HG03135 (cell line): ENCODE measurements around the gene STK16.

ENCODE experiments used
- ATAC-seq: cut with Tn5 transposase; IDR thresholded peaks from one replicate; pipeline ENCODE4 v1.9.1; 2021; ENCODE audit warnings: mild to moderate bottlenecking, moderate library complexity; ENCODE audit not compliant: unreplicated experiment

STK16 gene

DNA sequence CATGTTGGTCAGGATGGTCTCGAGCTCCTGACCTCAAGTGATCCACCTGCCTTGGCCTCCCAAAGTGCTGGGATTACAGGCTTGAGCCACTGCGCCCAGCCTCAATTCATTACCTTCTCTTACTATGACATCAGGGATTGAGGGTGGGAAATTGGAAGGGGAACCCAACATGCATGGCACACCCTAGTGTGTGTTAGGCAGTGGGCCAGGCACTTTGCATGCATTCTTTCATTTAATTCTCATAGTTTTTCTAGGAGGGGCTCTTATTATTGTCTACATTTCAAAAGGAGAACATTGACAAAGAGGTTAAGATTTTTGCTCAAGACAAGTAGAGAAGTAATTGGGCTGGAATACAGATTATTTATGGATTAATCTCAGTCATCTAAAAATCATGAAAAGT lies 23.0 kb downstream of the STK16 start:
- no peak for ATAC-seq

DNA sequence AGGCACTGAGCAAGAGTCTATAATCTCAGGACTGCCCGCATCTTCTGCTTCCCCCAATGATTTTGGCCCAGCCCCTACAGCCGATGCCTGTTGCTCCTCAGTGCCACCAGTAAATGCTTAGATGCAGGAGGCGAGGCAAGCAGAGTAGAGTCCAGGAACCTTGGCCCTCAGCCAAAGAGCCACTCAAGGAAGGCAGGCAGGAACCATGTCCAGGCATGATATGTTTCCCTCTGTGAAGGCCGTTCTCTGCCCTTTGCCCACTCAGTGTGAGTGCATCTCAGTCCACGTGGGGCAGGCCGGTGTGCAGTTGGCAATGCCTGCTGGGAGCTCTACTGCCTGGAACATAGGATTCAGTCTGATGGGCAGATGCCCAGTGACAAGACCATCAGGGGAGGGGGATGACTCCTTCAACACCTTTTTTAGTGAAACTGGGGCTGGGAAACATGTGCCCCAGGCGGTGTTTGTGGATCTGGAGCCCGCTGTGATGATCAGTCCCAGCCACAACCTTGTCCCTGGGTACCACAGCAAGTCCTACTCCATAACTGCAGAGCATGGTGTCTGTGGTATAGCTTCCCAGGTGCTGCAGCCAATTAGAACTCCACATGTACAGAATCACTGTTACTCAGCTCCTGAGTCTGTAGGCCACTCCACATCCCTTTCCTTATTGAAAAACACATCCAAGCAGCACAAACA lies 24.2 kb downstream of the STK16 start:
- ATAC-seq, result no peak

DNA sequence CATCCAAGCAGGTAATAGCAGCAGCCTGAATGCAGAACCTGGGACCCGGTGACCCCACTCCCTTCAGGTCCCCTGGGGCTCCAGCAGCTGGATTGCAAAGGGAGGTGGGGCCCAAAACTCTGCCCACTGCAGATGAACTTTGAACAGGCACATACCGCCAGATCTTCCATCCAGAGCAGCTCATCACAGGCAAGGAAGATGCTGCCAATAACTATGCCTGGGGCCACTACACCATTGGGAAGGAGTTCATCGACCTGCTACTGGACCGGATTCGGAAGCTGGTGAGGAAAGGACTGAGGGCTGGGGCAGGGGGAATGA lies 24.7 kb downstream of the STK16 start:
- ATAC-seq, result no peak

DNA sequence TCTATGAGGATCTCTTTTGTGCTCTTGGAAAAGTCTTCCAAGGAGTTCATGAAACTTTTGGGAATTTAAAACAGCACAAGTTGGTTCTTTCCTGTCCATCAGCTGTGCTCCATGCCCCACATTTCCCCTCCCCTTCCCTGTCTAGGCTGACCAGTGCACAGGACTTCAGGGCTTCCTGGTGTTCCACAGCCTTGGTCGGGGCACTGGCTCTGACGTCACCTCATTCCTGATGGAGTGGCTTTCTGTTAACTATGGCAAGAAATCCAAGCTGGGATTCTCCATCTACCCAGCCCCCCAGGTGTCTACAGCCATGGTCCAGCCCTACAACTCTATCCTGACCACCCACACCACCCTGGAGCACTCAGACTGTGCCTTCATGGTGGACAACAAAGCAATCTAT lies 25.7 kb downstream of the STK16 start:
- no peak for ATAC-seq

DNA sequence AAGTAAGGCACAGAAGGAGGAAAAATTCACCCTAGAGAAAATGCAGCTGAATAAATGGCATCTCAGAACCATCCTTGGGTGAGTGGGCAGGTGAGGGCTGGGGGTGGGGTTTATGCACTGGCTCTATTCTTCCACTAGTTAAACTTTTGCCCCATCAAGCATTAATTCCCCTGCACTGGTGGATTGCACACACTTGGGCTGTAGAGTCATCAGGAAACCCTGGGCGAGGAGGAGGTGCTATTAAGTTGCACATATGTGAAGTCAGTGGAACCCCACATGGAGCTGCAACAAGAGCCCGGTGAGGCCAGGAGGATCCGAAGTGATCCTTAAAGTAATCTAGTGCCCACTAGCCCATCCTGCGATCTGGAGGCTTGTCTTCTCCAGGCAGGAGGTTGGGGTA lies 27.1 kb downstream of the STK16 start:
- ATAC-seq, result no peak

DNA sequence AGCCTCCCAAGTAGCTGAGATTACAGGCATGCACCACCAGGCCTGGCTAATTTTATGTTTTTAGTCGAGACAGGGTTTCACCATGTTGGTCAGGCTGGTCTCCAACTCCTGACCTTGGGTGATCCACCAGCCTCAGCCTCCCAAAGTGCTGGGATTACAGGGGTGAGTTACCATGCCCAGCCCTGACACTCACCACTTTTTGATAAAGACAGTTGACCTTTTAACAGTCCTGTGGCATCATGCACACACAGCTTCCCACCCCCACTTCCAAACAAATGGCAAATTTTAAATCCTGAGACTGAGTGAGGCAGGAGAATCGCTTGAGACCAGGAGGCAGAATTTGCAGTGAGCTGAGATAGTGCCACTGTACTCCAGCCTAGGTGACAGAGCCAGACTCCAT lies 27.7 kb downstream of the STK16 start:
- no peak for ATAC-seq

DNA sequence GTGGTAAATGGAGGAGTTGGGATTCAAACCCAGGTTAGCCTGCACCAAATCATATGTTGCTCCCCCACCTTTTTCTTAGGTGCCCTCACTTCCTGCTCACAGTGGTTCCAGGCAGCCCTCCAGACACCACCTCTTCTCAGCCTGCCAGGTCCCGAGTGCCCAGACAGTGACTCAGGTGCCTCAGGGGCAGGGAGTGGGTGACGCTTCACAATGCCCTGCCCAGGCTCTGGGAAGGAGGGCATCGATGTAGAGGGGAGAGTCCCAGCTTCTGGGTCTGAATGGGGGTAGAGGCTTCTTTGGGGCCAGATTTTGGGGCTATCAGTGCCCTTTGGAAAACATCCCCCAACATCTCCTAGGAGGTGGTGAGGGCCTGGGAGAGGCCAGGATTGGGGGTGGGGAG lies 28.7 kb downstream of the STK16 start:
- no peak for ATAC-seq

DNA sequence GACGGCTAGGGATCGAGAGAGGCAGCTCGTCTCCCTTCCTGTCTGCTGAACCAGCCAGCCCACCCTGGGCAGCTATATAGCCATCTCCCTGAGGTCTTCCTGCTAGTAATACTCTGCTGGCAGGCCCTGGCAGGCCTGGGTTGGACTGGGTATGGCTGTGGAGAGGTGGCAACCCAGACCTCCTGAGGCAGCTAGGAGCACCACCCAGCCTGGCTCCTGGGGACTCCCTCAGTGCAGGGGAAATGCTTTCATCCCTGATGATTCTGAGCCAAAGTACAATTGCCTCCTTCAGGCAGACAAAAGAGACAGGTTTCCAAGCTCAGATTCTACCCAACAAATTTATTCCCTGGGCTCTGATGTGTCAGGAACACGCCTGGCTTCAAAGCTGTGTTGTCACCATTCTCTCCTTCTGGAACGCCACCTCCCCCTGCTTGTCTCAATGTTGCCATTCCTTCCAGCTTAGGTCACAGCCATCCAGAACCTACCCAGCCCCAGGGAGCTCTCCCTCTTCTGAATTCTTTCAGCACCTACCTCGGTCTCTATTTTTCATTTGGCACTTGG lies 29.2 kb downstream of the STK16 start:
- no peak for ATAC-seq

DNA sequence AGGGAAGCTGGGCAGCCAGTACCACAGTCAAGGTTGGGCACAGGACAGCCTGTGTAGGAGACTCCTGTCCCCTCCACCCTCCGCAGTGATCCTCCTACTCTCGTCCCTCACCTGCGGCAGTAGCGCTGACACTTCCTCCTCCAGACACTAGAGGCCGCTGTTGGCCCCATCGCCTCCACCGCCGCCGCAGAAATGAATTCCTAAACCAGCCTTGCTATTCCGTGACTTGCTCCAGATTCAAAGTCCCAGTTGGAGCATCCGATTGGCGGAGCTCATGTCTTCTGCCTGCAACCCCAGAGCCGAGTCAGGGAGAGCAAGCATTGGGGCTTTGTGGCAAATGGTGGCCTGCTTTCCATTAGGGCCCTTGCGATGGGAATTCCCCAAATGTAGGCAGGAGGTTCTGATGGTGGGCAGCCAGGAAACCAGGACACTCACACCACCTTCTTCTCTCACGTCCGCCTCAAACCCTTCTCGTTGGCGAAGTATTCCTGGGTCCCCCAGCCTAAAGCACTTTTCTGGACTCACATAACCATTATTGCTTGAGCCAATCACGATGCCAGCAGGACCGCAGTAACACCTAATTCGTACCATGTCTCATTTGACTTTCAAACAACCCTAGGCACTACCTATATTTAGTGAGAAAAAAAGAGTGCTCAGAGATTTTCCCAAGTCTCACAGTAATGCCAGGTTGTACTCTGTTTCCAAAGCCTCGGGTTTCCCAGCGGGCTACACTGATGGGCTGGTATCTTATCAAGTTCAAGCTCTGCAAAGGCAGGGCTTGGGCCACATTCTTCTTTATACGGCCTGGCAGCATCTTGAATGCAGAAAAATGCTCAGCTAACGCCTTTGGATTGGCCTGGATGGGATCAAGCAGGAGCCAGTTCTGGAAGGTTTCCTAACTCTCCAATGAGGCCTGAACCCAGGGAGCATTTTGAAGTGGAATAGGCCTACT lies 32.7 kb downstream of the STK16 start:
- ATAC-seq, result no peak

DNA sequence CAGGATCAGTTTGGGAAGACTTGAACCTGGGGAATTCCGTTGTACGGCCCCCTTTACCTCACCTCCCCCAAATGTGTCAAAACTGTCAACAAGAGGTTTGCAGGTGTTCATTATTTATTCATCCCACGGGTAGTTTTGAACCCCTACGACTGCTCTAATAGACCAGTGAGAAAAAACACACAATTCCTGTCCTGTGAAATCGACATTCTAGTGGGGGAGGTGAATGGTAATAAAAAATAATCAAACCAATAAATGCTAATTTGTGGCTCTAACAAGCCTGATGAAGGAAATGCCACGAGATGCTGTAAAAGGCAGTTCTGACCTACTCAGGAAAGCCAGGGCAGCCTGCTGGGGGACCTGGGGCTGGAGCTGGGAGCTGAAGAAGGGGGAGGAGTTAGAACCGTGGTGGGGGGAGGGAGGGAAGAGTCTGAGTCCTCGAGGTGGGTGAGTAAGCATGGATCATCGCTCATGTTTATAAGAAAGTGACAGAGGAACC lies 33.4 kb downstream of the STK16 start:
- ATAC-seq, result no peak

DNA sequence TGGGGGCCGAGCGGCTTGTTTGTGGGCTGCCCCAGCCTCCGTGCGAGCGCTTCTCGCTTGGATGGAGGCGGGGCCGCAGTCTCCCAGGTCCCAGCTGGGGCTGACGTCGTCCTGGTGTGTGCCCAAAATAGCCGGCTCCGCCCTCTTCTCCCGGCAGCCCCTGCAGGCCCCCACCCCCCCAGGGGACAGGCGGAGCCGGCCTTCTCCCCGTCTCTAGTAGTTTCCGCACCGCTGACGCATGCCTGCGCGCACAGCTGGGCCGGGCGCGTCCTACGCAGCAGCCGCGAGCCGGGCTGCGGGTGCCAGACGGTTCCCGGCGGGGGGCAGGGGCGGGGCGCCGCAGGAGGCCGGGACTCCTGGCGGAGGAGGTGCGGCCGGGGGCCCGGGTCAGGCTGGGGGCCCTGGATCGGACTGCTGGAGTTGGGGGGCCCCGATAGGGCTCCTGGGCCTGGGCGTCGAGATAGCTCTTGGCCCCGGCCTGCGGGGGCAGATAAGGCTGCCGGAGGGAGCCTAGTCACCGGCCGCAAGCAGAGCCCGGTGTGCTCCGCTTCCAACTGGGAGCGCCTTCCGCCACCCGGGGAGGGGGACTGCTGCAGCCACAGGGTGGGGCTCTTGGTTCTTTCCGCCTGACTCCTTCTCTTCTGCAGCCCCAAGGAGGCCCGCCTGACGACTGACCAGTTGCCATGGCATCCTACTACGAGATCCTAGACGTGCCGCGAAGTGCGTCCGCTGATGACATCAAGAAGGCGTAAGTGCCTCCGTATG lies 34.1 kb downstream of the STK16 start, which contains the start of gene DNAJB2:
DNAJB2 (plus strand) TSS at position 216 of the 765 bp plus-strand sequence; CDS start at position 684, 468 bp downstream.
- peak; percentile 83 for ATAC-seq

DNA sequence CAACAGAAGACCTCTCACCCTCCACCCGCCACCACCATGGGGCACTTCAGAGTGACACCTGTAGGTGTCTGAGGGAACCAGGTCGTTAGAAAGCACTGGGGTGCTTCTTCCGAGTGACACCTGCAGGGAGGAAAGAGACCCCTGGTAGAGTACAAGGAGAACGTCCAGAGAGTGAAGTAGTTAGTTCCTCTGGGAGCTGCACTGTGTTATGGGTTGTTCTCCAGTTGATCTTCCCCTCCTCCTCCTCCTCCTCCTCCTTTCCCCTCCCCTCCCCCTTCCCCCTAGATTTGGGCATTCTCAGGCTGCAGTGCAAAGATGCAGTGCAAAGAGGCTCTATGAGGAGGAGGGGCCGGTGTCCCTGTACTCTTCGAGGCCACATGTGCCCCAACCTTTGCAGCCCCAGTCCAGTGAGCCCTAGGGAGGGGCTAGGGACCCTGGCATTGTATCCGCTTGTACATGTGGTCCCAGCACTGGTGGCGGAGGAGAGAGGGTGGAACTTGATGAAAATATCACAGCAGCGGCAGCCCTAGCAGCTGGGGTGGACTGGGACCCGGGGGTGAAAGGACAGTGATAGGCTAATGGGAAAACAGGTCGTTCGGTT lies 34.7 kb downstream of the STK16 start:
- ATAC-seq, result no peak

DNA sequence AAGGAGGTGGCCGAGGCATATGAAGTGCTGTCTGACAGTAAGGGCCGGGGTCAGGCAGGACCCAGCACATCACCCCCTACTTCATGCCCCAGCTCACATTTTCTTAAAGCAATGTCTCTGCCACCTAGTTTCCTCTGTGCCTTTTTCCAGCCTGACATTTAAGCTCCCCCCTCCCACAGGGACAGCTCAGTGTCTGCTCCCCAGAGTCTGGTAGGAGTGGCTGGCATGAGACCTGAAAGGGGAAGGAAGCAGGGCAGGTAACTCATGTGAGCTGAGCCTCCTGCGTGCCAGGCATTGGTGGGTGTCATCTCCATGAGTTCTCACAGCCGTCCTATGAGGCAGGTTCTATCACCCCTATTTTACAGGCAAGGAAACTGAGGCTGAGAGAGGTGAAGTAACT lies 35.4 kb downstream of the STK16 start:
- no peak for ATAC-seq

DNA sequence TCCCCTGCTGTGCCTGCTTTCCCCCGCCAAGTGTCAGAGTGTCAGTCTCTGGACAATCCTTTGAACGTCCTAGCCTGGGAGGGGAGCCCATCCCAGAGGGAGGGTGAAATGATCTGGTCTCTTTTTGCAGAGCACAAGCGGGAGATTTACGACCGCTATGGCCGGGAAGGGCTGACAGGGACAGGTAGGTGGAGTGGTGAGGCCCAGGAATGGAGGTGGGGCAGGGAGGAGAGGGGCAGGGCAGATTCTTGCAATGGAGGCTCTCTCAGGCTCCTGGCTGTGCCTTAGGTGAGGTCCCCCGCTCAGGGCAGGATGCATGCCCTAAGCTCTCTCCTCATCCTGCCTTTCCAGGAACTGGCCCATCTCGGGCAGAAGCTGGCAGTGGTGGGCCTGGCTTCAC lies 36.3 kb downstream of the STK16 start:
- ATAC-seq, result no peak

DNA sequence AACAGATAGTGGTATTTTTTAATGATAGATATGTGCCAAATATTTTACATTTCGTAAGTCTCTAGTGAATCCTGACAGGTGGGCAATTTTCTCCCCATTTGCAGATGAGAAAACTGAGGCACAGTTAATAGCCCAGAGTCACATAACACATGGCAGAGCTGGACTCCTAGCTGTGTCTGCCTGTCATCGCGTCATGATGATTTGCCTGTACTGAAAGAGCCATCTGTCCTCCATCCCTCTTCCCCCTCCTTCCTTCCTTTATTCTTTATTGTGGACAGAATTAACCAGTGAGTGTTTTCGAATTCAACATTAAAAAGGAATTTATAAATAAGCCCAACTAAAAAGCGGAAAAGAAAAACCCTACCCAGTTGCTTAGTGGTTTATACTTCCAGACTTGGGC lies 37.1 kb downstream of the STK16 start:
- ATAC-seq, result no peak

DNA sequence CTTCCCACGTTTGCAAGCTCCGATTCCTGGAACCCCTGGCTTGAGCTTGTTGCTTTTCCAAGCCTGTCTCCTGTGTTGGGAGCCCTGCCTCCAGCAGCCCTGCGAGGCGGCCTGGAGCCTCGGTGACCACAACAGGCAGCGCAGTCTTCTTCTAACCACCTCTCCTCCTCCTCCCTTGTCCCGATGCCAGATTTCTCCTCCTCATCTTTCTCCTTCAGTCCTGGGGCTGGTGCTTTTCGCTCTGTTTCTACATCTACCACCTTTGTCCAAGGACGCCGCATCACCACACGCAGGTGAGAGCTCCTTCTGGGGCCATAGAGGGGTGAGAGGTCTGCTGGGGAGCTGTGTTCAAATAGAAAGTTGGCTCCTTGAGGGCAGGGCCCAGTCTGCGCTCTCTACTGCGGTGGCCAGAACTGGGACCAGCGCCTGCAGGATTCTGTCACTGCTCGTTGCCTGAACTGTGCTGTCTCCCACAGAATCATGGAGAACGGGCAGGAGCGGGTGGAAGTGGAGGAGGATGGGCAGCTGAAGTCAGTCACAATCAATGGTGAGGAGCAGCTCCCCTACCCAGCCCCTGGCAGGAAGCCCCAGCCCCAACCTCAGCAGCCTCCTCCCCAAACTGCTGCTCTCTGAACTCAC lies 37.8 kb downstream of the STK16 start:
- no peak for ATAC-seq

DNA sequence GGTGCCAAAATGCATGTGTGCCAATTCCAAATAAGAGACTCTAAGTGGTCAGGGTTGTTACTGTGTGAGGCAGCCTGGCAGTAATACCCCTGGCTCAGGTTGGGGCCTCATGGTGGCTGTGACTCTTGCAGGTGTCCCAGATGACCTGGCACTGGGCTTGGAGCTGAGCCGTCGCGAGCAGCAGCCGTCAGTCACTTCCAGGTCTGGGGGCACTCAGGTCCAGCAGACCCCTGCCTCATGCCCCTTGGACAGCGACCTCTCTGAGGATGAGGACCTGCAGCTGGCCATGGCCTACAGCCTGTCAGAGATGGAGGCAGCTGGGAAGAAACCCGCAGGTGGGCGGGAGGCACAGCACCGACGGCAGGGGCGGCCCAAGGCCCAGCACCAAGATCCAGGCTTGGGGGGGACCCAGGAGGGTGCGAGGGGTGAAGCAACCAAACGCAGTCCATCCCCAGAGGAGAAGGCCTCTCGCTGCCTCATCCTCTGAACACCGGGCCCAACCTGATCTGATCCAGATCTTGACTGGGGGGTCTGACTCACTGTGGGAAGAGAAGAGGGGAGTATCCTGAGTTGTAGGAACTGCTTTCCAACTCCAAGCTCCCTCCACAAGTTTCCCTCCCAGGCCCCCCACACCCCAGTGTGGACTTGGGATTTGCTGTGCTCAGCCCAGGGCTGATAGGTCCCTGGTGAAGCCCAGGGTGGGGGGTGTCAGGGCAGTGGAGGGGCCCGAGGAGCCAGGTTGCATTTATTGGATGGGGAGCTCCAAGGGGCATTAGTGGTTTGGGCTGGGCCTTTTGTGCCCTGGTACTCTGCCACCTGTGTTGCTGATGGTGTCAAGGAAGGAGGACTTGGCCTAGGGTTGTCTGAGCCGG lies 39.5 kb downstream of the STK16 start:
- no peak for ATAC-seq

DNA sequence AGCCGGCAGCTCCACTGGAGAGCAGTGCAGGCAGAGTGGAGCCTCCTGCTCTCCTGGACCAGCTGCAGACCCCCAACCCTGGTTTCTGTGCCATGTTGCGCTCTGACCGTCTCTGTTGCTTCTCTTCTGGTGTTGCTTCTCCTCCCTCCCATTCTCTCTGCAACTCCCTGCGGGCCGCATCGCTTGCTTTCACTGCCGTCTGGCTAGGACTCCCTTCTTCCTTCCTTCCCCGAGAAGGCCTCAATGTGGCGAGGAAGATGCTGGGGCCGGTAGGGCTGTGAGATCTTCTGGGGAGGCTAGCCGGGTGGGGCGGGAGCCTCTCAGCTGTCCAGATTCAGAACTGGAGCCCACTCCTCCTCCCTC lies 40.1 kb downstream of the STK16 start:
- no peak for ATAC-seq

DNA sequence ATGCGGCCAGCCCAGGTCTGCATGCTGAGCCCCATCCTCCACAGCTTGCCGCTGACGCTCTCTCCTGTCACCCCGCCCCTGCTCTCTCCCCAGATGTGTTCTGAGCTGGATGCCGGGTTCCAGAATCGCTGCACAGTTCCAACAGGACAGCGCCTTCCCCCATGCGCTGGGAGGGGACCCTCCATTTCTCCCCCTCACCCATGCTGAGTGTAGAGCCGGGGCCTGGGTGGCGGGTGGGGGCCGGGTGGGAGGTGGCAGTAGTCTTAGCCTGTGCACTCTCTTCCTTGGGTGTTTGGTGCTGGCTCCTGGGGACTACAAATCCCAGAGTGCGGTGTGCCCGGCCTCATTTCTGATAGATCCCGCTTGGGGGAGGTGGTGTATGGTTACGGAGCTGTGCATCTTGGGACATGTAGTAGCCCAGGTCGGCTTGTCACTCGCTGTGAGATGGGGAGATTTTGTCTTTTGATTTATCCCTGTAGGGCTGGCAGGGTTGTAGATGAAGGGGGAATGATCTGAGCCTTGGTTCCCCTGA lies 40.7 kb downstream of the STK16 start:
- ATAC-seq, result no peak
